Lower lobe of right lung (tissue), 2 donors: ENCODE data around the gene REV1. TPM values are rescaled to one million over a fixed set of nuclear protein-coding genes. Genes with fewer than 3 reads are reported as not detected.

Experiments
- ATAC-seq, 2 donors: fragments of 200-7000 bp; cut with Tn5 transposase; one replicate each; pipeline ENCODE4 v1.9.1; 2020 to 2022; ENCODE audit warnings: mild to moderate bottlenecking in 2 of 2, moderate library complexity in 2 of 2
- DNase-seq: peaks from one replicate; pipeline ENCODE4 v3.0.0-alpha.2; 2020
- H3K27ac ChIP-seq: fragments of 200-600 bp; one replicate; pipeline ENCODE4 v1.8.0; 2022
- H3K27me3 ChIP-seq: fragments of 200-600 bp; one replicate; pipeline ENCODE4 v1.8.0; 2022; ENCODE audit warnings: low read depth
- H3K36me3 ChIP-seq: fragments of 200-600 bp; one replicate; pipeline ENCODE4 v1.8.0; 2022; ENCODE audit warnings: mild to moderate bottlenecking
- H3K4me1 ChIP-seq: fragments of 200-600 bp; one replicate; pipeline ENCODE4 v1.8.0; 2022
- H3K4me3 ChIP-seq: fragments of 200-600 bp; one replicate; pipeline ENCODE4 v1.8.0; 2022; ENCODE audit warnings: mild to moderate bottlenecking
- H3K9me3 ChIP-seq: fragments of 200-600 bp; one replicate; pipeline ENCODE4 v1.8.0; 2022
- intact Hi-C: fragments of 100-400 bp; cut with DNase I; formaldehyde crosslinking; loops from one replicate; pipeline ENCODE4 v1.11.0; 2022
- total RNA-seq: library from RNA; stranded (reverse); fragmentation: NEBNext Ultra II Directional; extraction: Animal tissue kit (Norgen Biotek cat#: 25700); gene quantifications from one replicate; pipeline ENCODE4 v1.2.1, GENCODE V29; 2021
- TF ChIP-seq, protein P1 (sequence below): fragments of 200-600 bp; IDR thresholded peaks from one replicate; pipeline ENCODE4 v1.8.0; 2022; ENCODE audit warnings: antibody characterized with exemption, mild to moderate bottlenecking
- donor health status: DM: no; HTN: yes; CAD: no; lungs with severe emphysema.

Gene REV1
- total RNA-seq, 1 donor from 2014 or later, result 50.7 TPM

DNA sequence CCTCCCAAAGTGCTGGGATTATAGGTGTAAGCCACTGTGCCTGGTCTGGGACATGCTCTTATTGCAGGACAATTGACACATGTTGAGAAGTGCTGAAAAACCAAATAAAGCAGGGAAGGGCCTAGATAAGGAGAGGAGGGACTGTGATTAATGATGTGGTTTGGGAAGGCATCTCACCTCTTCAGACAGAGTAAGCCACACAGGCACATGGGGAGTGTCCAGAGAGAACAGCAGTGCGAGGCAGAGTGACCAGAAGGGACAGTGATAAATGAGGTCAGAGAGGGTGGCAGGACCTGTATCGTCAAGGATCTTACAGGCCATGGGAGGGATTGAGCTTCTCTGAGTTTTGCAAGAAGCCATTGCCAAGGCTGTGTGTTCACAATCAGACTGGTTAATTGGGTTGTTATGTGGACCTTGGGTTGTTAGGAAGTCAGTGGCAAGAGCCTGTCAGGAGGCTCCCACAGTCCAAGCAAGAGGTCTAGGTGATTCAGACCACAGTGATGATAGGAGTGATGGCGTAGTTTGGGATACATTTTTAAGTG is 94.2 kb downstream of the REV1 start:
- no peak for ATAC-seq
- intact Hi-C loops, result no loop called here
- H3K4me3 ChIP-seq, result no peak overlapping the region
- no peaks in the 10 kb centered on the region for H3K9me3 ChIP-seq
- no peak for DNase-seq
- H3K4me1 ChIP-seq, result no peaks in the 10 kb centered on the region
- no peaks in the 10 kb centered on the region for H3K27me3 ChIP-seq
- H3K36me3 ChIP-seq, result peaks cover 99% of the 10 kb centered on the region
- no peak overlapping the region for H3K27ac ChIP-seq
- TF ChIP-seq, protein P1, sequence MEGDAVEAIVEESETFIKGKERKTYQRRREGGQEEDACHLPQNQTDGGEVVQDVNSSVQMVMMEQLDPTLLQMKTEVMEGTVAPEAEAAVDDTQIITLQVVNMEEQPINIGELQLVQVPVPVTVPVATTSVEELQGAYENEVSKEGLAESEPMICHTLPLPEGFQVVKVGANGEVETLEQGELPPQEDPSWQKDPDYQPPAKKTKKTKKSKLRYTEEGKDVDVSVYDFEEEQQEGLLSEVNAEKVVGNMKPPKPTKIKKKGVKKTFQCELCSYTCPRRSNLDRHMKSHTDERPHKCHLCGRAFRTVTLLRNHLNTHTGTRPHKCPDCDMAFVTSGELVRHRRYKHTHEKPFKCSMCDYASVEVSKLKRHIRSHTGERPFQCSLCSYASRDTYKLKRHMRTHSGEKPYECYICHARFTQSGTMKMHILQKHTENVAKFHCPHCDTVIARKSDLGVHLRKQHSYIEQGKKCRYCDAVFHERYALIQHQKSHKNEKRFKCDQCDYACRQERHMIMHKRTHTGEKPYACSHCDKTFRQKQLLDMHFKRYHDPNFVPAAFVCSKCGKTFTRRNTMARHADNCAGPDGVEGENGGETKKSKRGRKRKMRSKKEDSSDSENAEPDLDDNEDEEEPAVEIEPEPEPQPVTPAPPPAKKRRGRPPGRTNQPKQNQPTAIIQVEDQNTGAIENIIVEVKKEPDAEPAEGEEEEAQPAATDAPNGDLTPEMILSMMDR, result no peak

- no peak overlapping the region for H3K27ac ChIP-seq
- H3K4me3 ChIP-seq, result no peak overlapping the region
- H3K36me3 ChIP-seq, result peaks cover 71% of the 10 kb centered on the region
- no peaks in the 10 kb centered on the region for H3K4me1 ChIP-seq
- DNase-seq (no peak), ATAC-seq (no peak)
- no peaks in the 10 kb centered on the region for H3K27me3 ChIP-seq
- intact Hi-C loops, result no loop called here
- no peaks in the 10 kb centered on the region for H3K9me3 ChIP-seq
- TF ChIP-seq, protein P1, result no peak
Observed at GRCh38 chr2:99389946-99390345, 99.9 kb downstream of the REV1 start.

- Histone ChIP-seq H3K4me1 (no peaks in the 10 kb centered on the region), H3K27me3 (no peaks in the 10 kb centered on the region), H3K9me3 (no peaks in the 10 kb centered on the region), H3K27ac (no peak overlapping the region), H3K36me3 (peaks cover 69% of the 10 kb centered on the region), H3K4me3 (no peak overlapping the region)
- TF ChIP-seq, protein P1, result no peak
- intact Hi-C loops, result no loop called here
- no peak for DNase-seq
- no peak for ATAC-seq
Observed at GRCh38 chr2:99389371-99389770, 100.4 kb downstream of the REV1 start.

DNA sequence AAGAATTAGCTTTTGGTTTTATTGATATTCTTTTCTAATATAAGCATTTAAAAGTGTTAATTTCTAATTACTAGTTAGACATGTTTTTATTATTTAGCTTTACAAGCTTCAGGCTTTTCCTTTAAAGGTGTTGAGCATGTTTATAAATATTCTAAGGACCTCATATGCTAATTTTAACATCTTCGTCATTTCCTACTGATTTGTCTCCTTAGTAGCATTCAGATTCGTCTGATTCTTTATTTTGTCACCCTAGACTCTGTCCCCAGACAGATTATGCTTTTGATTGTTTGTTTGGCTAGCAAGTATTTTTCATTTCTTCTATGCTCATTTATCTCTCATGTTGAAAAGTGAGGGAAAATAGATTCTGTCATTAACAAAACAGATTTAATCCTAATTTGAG is 100.9 kb downstream of the REV1 start:
- intact Hi-C loops, result no loop called here
- no peak for DNase-seq

GRCh38 chr2:99386011-99386410 is 103.8 kb downstream of the REV1 start:
- Histone ChIP-seq H3K4me1 (no peaks in the 10 kb centered on the region), H3K36me3 (peaks cover 66% of the 10 kb centered on the region), H3K27ac (no peak overlapping the region), H3K4me3 (no peak overlapping the region), H3K27me3 (no peaks in the 10 kb centered on the region), H3K9me3 (no peaks in the 10 kb centered on the region)
- TF ChIP-seq, protein P1, result no peak
- ATAC-seq (no peak), DNase-seq (no peak)
- intact Hi-C loops, result no loop called here

More for the DNA sequence above, 100.9 kb downstream of the REV1 start:
- H3K4me3 ChIP-seq, result no peak overlapping the region
- H3K9me3 ChIP-seq, result no peaks in the 10 kb centered on the region
- TF ChIP-seq, protein P1, result no peak
- no peak for ATAC-seq
- no peaks in the 10 kb centered on the region for H3K4me1 ChIP-seq
- no peaks in the 10 kb centered on the region for H3K27me3 ChIP-seq
- H3K27ac ChIP-seq, result no peak overlapping the region
- H3K36me3 ChIP-seq, result peaks cover 67% of the 10 kb centered on the region
